DMS114 treated with DMSO at 0.1 percent for 48 hours (cell line): Measurements from ENCODE around the gene LZIC.

Experiments used
- DNase-seq: peaks from one replicate; lab custom pipeline; 2025; ENCODE audit not compliant: unreplicated experiment; lab: John Stamatoyannopoulos, UW

Gene LZIC

DNA sequence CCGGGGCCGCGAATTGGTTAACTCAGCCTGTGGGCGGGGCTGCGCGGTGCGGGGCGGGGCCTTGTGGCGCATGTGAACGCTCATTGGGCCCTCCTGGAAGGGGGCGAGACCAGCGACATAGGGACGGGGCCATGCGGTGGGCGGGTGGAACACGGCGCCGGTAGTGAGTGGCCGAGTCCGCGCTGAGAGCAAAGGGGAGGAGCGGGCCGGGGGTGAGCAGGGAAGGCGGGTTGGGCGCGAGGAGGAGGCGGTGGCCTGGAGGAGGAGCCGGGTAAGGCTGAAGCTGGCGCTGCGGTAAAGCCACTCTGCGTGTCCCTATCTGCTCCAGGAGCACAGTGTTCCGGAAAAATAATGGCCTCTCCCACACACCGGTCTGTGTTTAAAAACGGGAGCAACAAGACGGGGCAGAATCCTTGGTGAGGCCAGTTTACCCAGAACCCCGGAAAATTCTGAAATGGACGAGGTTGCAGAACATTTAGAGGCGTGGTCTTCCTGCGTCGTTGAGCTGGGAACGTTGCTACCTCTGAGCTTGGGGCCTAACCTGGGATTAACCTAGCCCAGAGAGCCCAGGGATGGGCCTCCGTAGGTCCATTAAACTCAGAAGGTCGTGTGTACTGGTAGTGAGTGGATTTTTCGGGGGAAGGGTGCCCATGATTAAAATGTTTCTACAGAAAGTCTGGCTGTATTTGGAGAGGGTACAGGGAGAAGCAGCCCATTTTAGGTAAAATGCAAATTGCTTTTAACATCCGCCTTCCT, 32.6 kb downstream of the LZIC start:
- DNase-seq = peak; percentile 95

DNA sequence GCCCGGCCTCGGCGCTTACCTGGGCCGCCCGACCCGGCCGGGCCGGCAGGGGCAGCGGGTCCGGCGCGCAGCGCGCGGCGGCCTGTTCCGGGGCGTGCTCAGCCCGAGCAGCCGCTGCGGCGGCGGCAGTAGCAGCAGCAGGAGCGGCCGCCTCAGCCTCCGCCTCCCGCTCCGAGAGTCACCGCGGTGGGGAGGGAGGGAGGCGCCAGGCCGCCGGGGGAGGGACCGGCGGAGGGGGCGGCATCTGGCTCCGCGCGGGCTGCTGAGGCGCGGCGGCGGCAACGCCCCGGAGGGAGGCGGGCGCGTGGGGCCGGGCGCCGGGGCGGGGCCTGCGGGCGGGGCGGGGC, 33.1 kb downstream of the LZIC start, which contains the start of gene CTNNBIP1:
CTNNBIP1 (minus strand) TSS at position 194 of the 347 bp plus-strand sequence. CDS start 38,205 bp downstream, outside the sequence.
- no peak for DNase-seq

DNA sequence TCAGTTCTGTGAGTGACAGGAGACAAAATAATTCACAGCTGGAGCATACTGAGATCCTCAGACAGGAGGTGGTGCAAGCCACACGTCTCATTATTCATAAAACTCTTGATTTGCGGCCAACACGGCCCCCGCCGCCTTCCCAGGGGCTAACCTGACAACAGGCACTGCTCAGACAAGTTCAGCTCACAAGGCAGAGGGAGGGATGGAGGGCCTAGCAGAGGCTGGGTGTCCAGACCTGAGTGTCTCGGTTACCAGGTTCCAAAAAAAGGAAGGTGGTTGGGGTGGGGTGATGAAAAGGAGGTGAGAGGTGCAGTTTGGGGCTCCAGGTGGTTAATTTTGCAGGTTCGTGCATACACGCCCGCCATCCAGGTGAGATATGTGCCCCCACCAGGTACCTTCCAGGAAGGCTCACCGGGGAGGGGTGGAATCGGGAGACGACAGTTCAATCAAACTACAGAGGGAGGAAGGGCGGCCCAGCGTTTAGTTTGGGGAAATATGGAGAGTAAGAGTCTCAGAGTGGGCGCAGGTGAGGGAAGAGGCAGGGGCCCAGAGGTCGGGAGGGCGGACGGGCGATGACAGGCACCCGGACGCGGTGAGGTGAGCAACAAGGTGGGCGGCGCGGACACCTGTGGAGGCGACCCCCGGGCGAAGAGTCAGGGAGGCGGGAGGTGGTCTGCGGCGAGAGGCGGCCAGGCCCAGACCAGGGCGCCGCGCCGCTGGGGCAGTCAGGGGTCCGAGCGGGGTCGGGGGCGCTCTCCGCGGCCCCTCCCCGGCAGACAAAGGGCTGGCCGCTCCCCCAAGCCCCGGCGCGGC, 33.8 kb downstream of the LZIC start:
- DNase-seq = no peak

DNA sequence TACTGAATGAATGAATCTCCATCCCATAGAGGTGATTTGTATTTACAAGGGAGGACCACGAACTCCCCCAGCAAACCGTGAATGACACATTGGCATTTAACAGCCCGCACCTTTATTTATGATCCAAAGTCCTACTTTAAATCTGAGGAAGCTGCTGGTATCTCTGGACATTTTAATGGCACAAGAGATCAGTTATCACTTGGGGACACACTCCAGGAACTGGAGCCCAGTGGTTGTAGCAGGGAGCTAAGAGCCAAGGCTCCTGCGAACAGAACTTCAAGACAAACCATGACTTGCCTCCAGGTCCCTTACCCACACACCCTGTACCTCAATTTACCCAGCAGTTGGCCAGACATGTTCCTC, 34.3 kb downstream of the LZIC start:
- DNase-seq = no peak

DNA sequence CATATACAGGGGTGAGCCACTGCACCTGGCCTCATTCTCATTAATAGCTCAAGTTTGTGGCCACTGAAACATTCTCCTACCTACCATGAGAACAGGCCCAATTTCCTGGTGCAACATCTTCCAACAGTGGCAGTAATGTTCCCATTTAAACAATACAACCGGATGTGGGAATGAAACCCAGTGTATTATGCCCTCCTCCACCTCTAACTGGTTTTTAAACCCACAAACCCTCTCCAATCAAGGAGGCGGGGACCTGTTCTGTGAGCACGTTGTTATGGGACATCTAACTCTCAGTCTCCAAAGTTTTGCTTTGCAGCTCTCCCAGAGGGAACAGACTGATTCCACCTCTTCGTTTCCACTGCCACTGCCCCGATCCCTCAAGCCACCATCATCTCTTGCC, 35.8 kb downstream of the LZIC start:
- DNase-seq = no peak

DNA sequence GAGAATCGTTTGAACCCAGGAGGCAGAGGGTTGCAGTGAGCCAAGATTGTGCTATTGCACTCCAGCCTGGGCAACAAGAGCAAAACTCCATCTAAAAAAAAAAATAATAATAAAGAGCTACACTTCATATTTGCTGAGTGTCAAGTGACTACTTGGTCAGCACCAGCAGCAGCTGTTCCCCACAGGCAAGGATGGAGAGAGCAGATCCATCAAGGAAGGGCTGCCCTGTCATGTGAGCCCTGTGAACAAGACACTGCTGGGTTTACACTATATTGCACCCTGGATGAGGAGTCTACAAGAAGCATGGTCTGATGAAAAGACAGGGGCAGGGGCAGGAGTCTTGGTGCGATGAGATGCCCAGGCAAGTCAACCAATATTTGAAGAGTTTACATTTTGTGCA, 36.7 kb downstream of the LZIC start:
- no peak for DNase-seq

DNA sequence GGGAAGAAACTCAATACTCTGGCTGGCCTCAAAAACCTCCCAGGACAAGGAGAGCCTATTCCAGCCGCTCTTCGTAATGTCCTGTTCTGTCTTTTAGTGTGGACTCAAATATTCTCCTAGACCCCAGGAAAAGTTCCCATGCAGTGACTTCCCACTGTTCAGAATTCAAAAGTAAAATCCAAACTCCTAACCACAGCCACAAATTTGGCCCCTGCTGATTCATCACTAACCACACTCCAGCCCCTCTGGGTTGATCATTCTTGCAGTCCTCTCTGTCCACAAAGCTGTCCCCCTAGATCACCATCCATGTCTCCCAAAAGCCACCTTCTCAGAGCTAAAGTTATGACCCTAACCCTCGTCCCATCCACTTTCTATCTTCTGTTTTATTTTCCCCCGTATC, 38.2 kb downstream of the LZIC start:
- DNase-seq = no peak

DNA sequence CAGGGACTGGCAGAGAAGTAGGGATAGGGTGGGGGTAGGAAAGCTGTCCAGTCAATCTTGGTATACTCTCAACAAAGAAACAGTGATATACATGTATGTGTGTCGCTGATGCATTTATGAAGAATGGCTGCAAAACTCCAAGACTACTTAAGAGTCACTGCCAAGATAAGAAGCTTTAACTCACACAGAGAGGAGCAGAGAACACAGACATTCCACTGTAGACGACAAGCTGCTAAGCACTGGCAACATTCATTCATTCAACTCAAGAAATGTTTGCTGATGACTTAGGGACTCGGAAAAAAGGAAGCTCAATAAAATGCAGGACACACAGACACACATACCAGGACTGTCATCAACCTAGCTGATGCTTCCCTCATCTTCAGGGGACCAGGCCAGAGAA, 38.6 kb downstream of the LZIC start:
- DNase-seq = no peak

DNA sequence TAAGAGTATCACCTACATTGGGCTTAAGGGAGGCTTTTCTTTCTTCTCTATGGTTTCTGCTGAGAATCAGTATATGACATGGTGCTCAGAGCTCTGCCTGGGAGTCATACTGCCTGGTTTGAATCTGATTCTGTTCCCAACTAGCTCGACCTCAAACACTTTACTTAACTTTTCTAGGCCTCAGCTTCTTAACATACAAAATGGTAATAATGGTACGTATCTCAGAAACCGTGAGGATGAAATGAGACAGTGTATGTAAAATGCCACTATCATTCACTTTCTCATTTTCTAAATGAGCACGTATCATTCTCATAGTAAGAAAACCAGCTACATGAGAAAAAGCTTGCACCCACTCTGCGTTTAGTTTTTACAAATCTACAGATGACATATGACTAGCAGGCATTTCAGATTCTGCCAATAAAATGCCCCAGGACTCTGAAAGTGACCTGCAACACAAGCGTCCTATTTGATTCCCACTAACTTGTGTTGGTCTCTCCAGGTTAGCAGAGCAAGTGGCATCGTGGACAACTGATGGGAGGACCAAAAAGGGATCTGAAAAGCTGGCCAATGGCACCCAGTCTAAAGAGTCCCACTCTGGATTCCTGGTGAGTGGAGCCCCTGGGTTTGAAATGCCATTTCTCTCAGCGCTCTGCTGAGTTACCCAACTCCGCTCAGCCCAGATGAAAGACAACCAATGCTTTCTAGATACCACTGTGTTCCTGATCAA, 39.2 kb downstream of the LZIC start:
- no peak for DNase-seq

DNA sequence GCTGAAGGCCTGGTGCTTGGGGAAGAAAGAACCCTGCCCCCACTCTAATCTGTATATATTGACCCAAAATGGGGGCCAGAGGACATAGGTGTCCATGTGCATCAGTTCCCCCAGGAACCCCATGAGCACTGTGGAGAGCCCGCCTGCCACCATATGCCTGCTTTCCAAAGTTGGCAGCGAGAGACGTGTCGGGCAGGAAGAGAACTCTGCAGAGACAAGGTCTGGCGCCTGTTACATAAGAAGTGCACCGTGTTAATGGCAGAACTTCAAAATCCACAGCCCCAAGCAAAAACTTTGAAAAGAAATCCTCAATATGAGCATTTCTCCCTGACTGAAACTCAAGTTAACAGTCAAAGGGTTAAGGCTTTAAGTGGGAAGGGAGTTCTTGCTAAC, 41.1 kb downstream of the LZIC start:
- no peak for DNase-seq

DNA sequence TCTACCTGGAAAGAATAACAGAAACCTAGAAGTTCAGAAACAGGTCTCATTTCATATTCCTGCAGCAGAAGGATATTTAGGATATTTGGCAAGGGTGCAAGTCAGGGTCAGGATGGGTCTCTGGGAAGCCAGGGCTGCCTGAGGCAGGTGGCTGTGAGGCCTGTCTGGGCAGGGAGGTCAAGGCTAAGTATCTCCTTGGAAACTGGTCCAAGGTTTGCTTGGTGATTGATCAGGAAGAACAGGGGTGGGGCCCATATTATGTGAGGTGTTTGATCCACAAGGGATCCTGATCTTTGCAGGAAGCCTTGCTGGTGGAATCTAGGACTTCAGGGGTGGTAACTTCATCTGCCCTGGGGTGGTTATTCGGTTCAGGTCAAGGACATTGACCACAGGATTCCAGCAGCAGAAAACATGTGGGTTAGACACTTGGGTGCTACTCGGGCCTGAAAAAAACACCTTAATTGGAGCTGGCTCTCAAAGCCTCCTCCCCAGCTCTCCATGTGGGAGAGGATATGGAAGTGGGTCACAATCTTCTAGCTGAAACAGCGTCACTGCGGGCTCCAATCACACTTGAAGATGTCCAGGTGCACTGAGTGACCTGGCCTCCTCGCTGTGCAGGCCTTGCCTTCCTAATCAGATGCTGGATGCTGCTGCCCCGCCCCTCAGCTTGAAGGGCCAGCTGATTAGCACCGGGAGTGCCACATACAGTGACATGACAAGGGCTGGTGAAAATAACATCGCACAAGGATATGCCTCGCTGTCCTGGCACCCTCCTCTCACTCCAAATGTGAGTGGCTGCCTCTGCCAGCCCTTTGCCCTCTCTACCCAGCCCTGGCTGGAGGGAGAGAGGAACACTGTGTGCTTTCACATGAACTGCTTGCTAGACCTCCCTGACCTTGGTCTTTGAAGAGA, 41.8 kb downstream of the LZIC start:
- DNase-seq = no peak

DNA sequence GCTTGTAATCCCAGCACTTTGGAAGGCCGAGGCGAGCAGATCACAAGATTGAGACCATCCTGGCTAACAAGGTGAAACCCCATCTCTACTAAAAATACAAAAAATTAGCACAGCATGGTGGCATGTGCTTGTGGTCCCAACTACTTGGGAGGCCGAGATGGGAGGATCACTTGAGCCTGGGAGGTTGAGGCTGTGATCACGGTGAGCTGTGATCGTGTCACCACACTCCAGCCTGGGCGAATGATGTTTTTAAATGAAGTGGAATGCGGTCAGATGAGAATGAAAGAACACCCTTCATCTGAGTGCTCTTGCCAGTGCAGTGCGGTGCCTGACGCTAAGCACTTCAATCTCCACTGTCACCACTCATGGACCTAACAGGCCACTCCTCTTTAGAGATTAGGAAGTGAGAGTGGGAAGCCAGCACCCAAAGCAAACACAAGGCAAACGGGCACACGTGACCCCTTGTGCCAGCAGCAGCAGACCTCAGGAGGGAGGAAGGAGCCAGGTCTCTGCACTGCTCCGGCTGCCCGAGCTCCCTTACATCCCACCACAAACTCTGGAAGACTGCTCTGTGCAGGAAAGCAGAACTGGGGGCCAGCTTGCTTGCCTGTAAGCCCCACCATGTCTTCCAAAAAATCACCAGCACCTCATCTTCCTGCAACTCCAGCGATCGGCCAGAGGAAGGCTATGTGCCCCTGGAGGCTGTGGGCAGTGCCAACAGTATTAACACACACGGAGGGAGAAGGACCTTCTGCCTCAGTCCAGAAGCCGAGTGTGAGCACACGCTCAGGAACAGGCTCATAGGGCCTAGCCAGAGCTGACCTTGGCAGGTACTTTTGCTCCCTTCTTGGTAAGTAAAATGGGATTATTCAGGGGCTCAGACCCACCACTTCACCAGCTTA, 42.8 kb downstream of the LZIC start:
- no peak for DNase-seq

DNA sequence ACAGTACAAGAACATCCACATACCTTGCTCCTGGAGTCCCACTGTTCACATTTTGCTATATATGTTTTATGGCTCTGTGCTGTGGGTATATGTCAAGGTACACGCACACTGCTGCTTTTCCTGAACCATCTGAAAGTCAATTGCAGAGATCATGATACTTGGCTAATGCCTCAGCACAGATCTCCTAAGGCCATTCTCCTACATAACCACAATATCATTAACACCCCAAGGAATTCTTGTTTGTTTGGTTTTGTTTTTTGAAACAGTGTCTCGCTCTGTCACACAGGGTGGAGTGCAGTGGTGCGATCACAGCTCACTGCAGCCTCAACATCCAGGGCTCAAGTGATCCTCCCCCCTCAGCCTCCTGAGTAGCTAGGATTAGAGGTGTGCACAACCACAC, 49.1 kb downstream of the LZIC start:
- DNase-seq = no peak

DNA sequence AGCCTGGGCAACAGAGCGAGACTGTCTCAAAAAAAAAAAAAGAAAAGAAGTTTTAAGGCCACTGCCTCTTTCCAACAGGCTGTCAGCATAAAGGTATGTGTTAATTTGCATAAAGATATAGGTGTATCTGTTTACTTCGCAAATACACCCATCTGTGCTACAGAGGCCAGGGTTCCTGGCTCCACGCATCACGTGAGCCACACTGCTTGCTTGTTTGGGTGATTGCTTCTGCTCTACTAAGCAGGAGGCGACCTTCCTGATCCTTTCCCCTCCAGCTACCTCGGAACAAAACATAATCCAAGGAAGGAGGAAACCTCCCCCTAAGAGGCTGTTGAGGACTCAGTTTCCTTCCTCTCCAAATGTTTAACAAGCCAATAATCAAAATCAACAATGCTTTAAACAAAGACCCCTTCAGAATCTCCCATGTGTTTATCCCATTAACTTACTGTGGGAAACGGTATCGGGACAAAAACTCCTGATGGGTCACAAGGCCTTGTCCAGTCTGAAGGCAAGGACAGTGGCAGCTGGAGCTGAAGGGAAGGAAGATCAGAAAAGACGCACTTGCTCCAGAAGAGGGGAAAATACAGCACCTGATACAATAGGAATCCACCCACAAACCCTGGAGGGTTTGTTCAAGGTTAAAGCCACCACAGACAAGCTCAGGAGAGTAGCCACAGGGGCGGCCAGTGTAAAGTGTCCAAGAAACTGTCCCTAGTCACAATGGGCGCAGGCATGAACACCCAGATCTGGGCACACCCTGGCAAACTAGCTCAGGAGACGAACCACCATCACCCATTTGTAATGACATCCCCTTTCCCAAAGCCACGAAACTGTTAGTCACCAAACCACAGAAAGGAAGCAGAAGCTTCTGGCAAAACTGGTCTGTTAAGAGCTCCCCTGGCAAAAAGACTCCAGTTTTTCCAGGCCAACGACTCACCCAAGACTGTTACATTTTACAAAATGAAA, 50.3 kb downstream of the LZIC start:
- DNase-seq = no peak

DNA sequence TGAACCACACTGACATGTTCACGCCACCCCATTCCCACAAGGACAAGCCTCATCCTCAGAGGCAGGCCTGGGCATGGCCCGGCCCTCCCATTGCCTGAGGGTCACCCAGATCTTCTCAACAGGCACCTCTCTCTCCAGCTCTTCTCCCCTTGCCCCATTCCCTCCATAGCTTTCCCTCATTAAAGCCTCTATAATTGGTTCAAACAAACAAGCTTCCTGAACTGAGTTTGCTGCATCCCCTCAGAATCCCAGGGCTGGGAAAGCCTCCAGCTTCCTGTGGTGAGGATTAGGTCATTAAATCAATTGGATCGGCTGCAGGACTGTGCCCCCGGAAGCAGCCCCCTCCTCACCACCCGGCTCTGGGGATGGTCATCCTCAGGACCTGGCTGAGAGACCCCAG, 52.0 kb downstream of the LZIC start:
- no peak for DNase-seq

DNA sequence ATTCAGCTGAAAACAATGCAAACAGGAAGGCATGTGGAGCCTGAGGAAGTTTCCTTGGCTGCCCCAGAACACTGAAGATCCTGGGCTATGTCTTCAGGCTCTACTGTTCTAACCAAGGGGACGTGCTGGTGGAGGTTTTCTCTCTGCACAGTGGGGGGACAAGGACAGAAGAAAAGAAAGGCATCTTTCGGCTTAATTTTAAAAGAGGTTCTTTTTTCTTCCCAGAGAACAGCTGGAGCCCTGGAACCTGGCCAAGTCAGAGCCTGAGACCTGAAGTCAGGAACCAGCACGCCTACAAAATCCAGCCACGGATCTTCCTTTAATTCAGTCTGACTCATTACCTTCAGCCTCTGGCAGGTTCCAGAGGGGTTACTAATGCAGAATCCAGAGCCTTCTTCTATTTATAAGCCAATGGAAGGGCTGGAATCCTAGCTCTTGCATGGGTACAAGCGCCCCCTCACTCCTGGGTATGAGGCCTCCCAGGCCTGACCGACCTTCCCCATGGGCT, 52.9 kb downstream of the LZIC start:
- no peak for DNase-seq

DNA sequence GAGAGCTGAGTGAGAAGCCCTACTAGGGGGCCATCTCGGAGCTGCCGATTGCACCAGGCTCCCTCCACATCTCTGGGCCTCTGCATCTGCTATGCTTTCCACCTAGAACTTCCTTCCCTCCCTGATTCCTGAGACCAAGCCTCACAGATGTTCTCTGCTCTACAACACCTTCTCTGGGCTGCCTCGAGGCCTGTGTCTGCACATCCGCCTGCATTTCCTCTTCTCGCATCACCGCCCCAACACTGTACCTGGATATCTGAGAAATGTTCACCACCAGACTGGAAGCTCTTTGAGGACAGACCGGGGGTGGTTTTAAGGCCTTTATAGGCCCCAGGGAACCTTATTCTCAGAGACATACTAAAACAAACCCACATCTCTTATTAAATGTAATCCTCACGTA, 53.8 kb downstream of the LZIC start:
- DNase-seq = no peak

DNA sequence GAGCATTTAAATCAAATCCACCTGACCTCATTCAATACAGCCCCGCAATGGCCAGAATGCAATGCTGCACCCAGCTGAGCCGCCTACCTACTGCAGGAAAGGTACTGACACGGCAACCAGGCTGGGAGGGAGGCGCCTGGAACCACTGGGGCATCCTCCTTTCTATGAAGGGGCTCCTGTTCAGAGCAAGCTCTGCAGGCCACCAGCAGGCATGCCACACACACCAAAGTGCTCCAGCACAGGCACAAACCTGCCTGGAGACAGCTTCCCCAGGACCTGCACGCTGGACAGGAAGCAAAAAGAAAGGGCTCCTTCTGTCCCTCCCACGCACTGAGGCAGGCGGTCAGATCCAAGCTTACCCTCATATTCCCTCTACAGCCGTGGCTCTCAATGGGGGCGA, 54.3 kb downstream of the LZIC start:
- DNase-seq = no peak

DNA sequence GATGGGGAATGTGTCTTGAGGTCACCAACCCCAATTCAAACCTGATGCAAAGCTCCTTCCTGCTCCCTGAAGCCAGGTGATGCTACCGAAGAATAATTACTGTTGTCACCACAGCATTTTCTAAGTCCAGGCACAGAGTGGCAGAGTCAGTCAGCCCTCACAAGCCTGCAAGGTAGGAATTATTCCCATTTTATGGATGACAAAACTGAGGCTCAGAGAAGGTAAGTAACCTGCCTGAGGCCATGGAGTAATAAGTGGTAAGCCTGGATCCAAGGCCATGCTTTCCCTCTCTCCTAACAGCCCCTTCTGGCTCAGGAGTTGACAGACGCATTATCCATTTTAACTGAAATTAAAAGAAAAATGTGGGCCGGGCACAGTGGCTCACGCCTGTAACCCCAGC, 56.1 kb downstream of the LZIC start:
- DNase-seq = no peak
